GM10266 (cell line): ENCODE results near the gene C1orf141.

ENCODE experiments used
- DNase-seq: peaks from one replicate; pipeline ENCODE4 v3.0.0; 2012; ENCODE audit errors: extremely low spot score
- TF ChIP-seq, protein P1 (sequence below): IDR thresholded peaks from 2 replicates; pipeline ENCODE4 v1.5.1; 2012; ENCODE audit warnings: mild to moderate bottlenecking, low read depth; ENCODE audit not compliant: control insufficient read depth, insufficient read depth; ENCODE audit errors: missing control alignments

The C1orf141 gene

DNA sequence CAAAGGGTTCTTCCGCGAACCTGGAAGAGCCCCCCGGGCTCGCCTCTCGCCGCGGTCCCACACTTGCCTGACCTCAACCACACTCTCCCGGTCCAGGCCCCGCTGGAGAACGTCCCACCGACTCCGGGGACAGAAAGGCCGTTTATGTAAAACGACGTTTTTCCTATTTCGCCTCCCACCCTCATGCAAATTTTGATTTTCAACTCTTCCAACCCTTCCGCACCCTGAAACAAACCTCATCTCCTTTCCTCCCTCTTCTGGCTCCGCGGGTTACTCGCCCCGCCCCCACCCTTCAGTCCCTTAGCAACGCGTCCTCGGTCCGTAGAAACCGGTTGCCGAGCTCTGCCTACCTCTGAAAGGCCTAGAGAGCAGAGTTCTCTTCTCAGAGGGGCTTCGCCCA is at the start of gene C1orf141:
Gene C1orf141, minus strand, starts transcription at position 276 of the 400 bp plus-strand sequence. CDS start 7,730 bp downstream, outside the sequence.
- TF ChIP-seq, protein P1, sequence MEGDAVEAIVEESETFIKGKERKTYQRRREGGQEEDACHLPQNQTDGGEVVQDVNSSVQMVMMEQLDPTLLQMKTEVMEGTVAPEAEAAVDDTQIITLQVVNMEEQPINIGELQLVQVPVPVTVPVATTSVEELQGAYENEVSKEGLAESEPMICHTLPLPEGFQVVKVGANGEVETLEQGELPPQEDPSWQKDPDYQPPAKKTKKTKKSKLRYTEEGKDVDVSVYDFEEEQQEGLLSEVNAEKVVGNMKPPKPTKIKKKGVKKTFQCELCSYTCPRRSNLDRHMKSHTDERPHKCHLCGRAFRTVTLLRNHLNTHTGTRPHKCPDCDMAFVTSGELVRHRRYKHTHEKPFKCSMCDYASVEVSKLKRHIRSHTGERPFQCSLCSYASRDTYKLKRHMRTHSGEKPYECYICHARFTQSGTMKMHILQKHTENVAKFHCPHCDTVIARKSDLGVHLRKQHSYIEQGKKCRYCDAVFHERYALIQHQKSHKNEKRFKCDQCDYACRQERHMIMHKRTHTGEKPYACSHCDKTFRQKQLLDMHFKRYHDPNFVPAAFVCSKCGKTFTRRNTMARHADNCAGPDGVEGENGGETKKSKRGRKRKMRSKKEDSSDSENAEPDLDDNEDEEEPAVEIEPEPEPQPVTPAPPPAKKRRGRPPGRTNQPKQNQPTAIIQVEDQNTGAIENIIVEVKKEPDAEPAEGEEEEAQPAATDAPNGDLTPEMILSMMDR, result no peak
- DNase-seq, result no peak

- DNase-seq, result no peak
- TF ChIP-seq, protein P1, result no peak
Observed at GRCh38 chr1:67175530-67176087, 40.8 kb upstream of the C1orf141 start.

- DNase-seq, result peak; percentile 15
- TF ChIP-seq, protein P1, result no peak
Observed at GRCh38 chr1:67174716-67175284, 40.0 kb upstream of the C1orf141 start.

- DNase-seq, result no peak
- TF ChIP-seq, protein P1, result no peak
Observed at GRCh38 chr1:67173988-67174387, 39.2 kb upstream of the C1orf141 start.

DNA sequence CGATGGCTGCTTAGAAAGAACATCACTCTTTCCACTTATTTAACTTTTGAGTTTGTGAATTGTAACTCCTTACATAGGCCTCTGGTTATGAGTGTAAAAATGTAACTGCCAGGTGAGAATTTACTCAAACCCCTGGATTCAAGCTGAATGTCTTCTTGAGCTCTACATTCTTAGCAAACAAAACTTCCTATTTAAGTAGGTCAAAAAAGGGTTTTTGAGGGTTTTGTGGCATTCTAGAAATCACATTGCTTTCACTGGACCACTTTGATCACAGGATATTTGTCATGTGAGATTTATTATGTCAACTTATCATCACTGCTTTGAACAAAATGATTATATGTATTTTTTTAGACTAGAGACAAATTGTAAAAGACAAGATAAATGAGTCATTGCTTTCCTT is 37.2 kb upstream of the C1orf141 start:
- TF ChIP-seq, protein P1, result no peak
- peak; percentile 11 for DNase-seq

DNA sequence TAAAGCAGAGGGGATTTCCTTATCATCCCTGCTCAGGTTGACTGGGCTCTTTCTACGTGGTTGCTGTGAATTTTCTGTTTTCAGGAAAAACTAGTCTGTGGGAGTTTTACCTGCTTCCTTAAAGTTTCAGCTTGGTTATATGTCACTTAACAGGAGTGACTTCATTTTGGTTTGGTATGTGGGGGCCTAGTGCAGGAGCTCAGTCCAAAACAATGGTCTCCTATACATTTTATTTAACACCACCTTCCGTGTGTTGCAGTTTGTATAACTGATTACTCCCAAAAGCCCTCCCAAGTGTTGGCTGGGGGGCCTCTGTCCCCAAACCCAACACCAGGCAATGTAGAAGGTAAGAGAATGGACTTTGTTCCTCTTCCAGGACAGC is 36.8 kb upstream of the C1orf141 start:
- TF ChIP-seq, protein P1, result no peak

GRCh38 chr1:67170751-67171573 is 36.2 kb upstream of the C1orf141 start:
- no peak for DNase-seq
- TF ChIP-seq, protein P1, result no peak

More for the DNA sequence above, 36.8 kb upstream of the C1orf141 start:
- DNase-seq, result no peak
